Measurements from ENCODE around the gene SOX9. TPM values are rescaled to one million over a fixed set of nuclear protein-coding genes. Genes with fewer than 3 reads are reported as not detected.

The SOX9 gene
- total RNA-seq, 1 experiment from 2014 or later = 1.3 TPM

- Histone ChIP-seq H4K8ac (replicated peaks; ENCODE audit: insufficient read length, low read depth, low read length) (no peak overlapping the region), H2BK12ac (ENCODE audit: insufficient read length, low read depth, low read length) (no peak overlapping the region), H4K20me1 (ENCODE audit: control insufficient read depth, insufficient read depth, insufficient read length) (no peaks in the 10 kb centered on the region), H3K23me2 (ENCODE audit: insufficient read length, low read depth, low read length, poor library complexity, severe bottlenecking) (no peaks in the 10 kb centered on the region), H3T11ph (ENCODE audit: low read length) (no peak overlapping the region), H2BK20ac (ENCODE audit: low read depth, low read length, poor library complexity, severe bottlenecking) (no peak overlapping the region), H3K4me1 (ENCODE audit: insufficient read depth, low read length) (no peaks in the 10 kb centered on the region), H2BK15ac (ENCODE audit: low read depth, low read length) (no peak overlapping the region), H3K79me1 (ENCODE audit: insufficient read depth, low read depth, low read length, poor library complexity, severe bottlenecking) (no peaks in the 10 kb centered on the region), H3K4ac (ENCODE audit: low read depth, low read length) (no peak overlapping the region), H3K23ac (ENCODE audit: insufficient read length, low read depth, low read length) (no peak overlapping the region), H3K4me2 (ENCODE audit: insufficient read depth, insufficient read length, low read length) (no peak overlapping the region), H4K5ac (ENCODE audit: insufficient read length, low read depth, low read length) (no peak overlapping the region), H4K91ac (ENCODE audit: insufficient read length, low read depth, low read length) (no peak overlapping the region), H3K18ac (ENCODE audit: insufficient read length, low read depth, low read length) (no peak overlapping the region), H2BK5ac (ENCODE audit: insufficient read length, low read length) (no peak overlapping the region), H3K9ac (ENCODE audit: extremely low read depth, insufficient read length, low read length) (no peak overlapping the region), H2BK120ac (ENCODE audit: low read depth, low read length, poor library complexity, severe bottlenecking) (no peak overlapping the region), H3K79me2 (ENCODE audit: insufficient read depth, low read length) (no peaks in the 10 kb centered on the region), H3K14ac (ENCODE audit: insufficient read depth, low read length) (no peak overlapping the region), H2AFZ (ENCODE audit: low read length) (no peak overlapping the region), H3K9me3 (ENCODE audit: control insufficient read depth, low read depth, low read length) (no peaks in the 10 kb centered on the region), H3K27me3 (ENCODE audit: insufficient read depth, low read length) (no peaks in the 10 kb centered on the region), H2AK5ac (ENCODE audit: insufficient read length, low read length) (no peak overlapping the region), H3K27ac (ENCODE audit: insufficient read length, low read depth, low read length) (no peak overlapping the region), H3K56ac (ENCODE audit: insufficient read length, low read depth, low read length) (no peak overlapping the region)
- Mint-ChIP-seq H3K27me3 (ENCODE audit: low read depth) (no peaks in the 10 kb centered on the region; the same call in none of the 2 replicates), H3K9me3 (no peaks in the 10 kb centered on the region; a peak in 2 of 5 replicates), H3K36me3 (ENCODE audit: insufficient read depth in 1 of 3, low read depth in 3 of 3) (no peaks in the 10 kb centered on the region), H3K27ac (no peak overlapping the region), H3K4me1 (peaks cover 0 to 4% of the 10 kb centered on the region in 2 experiments; a peak in 2 of 4 replicates), H3K4me3 (no peak overlapping the region)
- WGBS (ENCODE audit: extremely low coverage, insufficient read length, low lambda C conversion rate) = no CpG with 5 or more reads among the region's 7 CpGs
- TF ChIP-seq, protein P1, sequence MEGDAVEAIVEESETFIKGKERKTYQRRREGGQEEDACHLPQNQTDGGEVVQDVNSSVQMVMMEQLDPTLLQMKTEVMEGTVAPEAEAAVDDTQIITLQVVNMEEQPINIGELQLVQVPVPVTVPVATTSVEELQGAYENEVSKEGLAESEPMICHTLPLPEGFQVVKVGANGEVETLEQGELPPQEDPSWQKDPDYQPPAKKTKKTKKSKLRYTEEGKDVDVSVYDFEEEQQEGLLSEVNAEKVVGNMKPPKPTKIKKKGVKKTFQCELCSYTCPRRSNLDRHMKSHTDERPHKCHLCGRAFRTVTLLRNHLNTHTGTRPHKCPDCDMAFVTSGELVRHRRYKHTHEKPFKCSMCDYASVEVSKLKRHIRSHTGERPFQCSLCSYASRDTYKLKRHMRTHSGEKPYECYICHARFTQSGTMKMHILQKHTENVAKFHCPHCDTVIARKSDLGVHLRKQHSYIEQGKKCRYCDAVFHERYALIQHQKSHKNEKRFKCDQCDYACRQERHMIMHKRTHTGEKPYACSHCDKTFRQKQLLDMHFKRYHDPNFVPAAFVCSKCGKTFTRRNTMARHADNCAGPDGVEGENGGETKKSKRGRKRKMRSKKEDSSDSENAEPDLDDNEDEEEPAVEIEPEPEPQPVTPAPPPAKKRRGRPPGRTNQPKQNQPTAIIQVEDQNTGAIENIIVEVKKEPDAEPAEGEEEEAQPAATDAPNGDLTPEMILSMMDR (conservative IDR thresholded peaks at IDR 0.05) = no peak
- DNase-seq = no peak
These were observed 44.7 kb upstream of the SOX9 start for GRCh38 chr17:72075995-72076677.
